Mammary epithelial cell (primary cell): Measurements from ENCODE around the gene CAPN8.

Experiments
- EZH2 ChIP-seq: IDR thresholded peaks from 2 replicates; pipeline ENCODE4 v1.6.1; 2012; ENCODE audit warnings: low read length, inconsistent platforms, borderline replicate concordance
- TF ChIP-seq, protein P1 (sequence below), 2 donors: IDR thresholded peaks in 1 of 2; conservative IDR thresholded peaks in 1 of 2; 2 replicates each; pipeline ENCODE4 v1.5.1; 2011 to 2012; ENCODE audit warnings: inconsistent platforms in 2 of 2, low read length in 2 of 2, mild to moderate bottlenecking in 2 of 2, control low read depth in 1 of 2, low read depth in 1 of 2; ENCODE audit not compliant: insufficient read depth in 1 of 2; ENCODE audit errors: extremely low read depth in 1 of 2

DNA sequence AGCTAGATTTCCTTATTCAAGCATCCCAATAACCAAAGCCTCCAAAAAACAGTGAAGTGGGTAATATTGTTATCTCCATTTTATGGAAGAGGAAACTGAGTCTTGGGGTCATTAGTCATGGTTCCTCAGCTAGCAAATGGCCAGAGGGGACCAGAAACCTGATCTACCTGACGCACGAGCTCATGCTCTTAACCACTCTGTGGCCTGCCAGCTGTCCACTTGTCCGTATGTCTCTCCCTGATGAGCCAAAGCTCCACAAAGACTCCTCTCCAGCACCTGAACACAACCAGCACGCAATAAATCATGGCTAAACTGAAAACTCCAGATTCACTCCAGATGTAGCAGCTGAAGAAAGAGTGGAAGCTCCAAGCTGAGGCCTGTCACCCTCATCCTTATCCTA lies 5.8 kb downstream of the CAPN8 start:
- TF ChIP-seq, protein P1, sequence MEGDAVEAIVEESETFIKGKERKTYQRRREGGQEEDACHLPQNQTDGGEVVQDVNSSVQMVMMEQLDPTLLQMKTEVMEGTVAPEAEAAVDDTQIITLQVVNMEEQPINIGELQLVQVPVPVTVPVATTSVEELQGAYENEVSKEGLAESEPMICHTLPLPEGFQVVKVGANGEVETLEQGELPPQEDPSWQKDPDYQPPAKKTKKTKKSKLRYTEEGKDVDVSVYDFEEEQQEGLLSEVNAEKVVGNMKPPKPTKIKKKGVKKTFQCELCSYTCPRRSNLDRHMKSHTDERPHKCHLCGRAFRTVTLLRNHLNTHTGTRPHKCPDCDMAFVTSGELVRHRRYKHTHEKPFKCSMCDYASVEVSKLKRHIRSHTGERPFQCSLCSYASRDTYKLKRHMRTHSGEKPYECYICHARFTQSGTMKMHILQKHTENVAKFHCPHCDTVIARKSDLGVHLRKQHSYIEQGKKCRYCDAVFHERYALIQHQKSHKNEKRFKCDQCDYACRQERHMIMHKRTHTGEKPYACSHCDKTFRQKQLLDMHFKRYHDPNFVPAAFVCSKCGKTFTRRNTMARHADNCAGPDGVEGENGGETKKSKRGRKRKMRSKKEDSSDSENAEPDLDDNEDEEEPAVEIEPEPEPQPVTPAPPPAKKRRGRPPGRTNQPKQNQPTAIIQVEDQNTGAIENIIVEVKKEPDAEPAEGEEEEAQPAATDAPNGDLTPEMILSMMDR (conservative IDR thresholded peaks at IDR 0.05 in 1 of 2, IDR thresholded peaks at IDR 0.05 in 1 of 2; ENCODE audit: extremely low read depth in 1 of 2, insufficient read depth in 1 of 2, low read depth in 1 of 2, low read length in 2 of 2) = no peak
- TF ChIP-seq EZH2 = no peak
